ENCODE data around the gene FOXJ3.

- TF ChIP-seq KDM5A (IDR thresholded peaks at IDR 0.05; ENCODE audit: borderline replicate concordance, low read length) (no peak), EP300 (IDR thresholded peaks at IDR 0.05; ENCODE audit: low read depth in 2 of 2, low read length in 2 of 2) (no peak), EP300 (CRISPR knock-in tag; IDR thresholded peaks at IDR 0.05; ENCODE audit: borderline replicate concordance) (no peak)
Measured at GRCh38 chr1:42137766-42138165, 197.3 kb downstream of the FOXJ3 start.
